CD14-positive monocyte (primary cell): ENCODE results near the gene LTBP1. TPM values are rescaled to one million over a fixed set of nuclear protein-coding genes. Genes with fewer than 3 reads are reported as not detected.

Experiments used
- DNase-seq, 3 donors: peaks; one replicate each; pipeline ENCODE4 v3.0.0-alpha.2; 2011 to 2022
- H2AFZ ChIP-seq: 2 replicates; pipeline ENCODE4 v1.6.0; 2012; ENCODE audit warnings: mild to moderate bottlenecking, low read depth, low read length, inconsistent platforms; ENCODE audit not compliant: insufficient read depth, poor library complexity, severe bottlenecking
- H3K27ac ChIP-seq, 2 donors: 1 replicate in 1 of 2; 2 replicates in 1 of 2; pipeline ENCODE4 v1.5.1; 2012 to 2013; ENCODE audit warnings: low read length in 2 of 2, control low read depth in 1 of 2, inconsistent platforms in 1 of 2, low read depth in 1 of 2, mild to moderate bottlenecking in 1 of 2
- H3K27me3 ChIP-seq, 2 donors: one replicate each; pipeline versions ENCODE4 v1.6.0 to v1.6.1; 2011 to 2013; ENCODE audit warnings: low read length in 2 of 2; ENCODE audit not compliant: control insufficient read depth in 2 of 2, insufficient read depth in 2 of 2
- H3K36me3 ChIP-seq, 2 donors: replicated peaks in 1 of 2; 1 replicate in 1 of 2; 2 replicates in 1 of 2; pipeline versions ENCODE4 v1.5.1 to v1.6.1; 2012 to 2013; ENCODE audit warnings: low read length in 2 of 2, control low read depth in 1 of 2, inconsistent platforms in 1 of 2, mild to moderate bottlenecking in 1 of 2; ENCODE audit not compliant: insufficient read depth in 2 of 2, control insufficient read depth in 1 of 2
- H3K4me1 ChIP-seq, 2 donors: 1 replicate in 1 of 2; 2 replicates in 1 of 2; pipeline versions ENCODE4 v1.5.1 to v1.6.1; 2012 to 2013; ENCODE audit warnings: low read length in 2 of 2, control low read depth in 1 of 2, inconsistent platforms in 1 of 2, mild to moderate bottlenecking in 1 of 2, moderate library complexity in 1 of 2; ENCODE audit not compliant: insufficient read depth in 2 of 2, control insufficient read depth in 1 of 2
- H3K4me2 ChIP-seq: replicated peaks from 2 replicates; pipeline ENCODE3; 2012; ENCODE audit warnings: low read length, moderate library complexity, mild to moderate bottlenecking; ENCODE audit not compliant: poor library complexity, severe bottlenecking; ENCODE audit errors: extremely low read depth
- H3K4me3 ChIP-seq, 3 experiments: fragments of 200-600 bp in 1 of 3; sonication (generic) in 1 of 3; replicated peaks in 1 of 3; 1 replicate in 2 of 3; 2 replicates in 1 of 3; pipeline ENCODE4 v1.5.1; 2011 to 2013; ENCODE audit warnings: low read length in 3 of 3, mild to moderate bottlenecking in 3 of 3, control low read depth in 2 of 3, low read depth in 2 of 3, inconsistent platforms in 1 of 3, moderate library complexity in 1 of 3
- H3K79me2 ChIP-seq: 2 replicates; pipeline ENCODE4 v1.6.0; 2012; ENCODE audit warnings: mild to moderate bottlenecking, control low read depth, inconsistent platforms, low read length, moderate library complexity; ENCODE audit not compliant: insufficient read depth
- H3K9ac ChIP-seq: 2 replicates; pipeline ENCODE4 v1.6.0; 2017; ENCODE audit warnings: low read length, mild to moderate bottlenecking; ENCODE audit not compliant: insufficient read depth, poor library complexity, severe bottlenecking
- H3K9me3 ChIP-seq, 2 donors: replicated peaks in 1 of 2; 1 replicate in 1 of 2; 2 replicates in 1 of 2; pipeline versions ENCODE4 v1.5.1 to v1.6.1; 2012 to 2013; ENCODE audit warnings: low read length in 2 of 2, control low read depth in 1 of 2; ENCODE audit not compliant: control insufficient read depth in 1 of 2, insufficient read depth in 1 of 2
- H4K20me1 ChIP-seq: 2 replicates; pipeline ENCODE4 v1.6.0; 2012; ENCODE audit warnings: mild to moderate bottlenecking, low read length, control low read depth, moderate library complexity; ENCODE audit not compliant: insufficient read depth
- H3K27ac Mint-ChIP-seq, 7 donors: one replicate each; pipeline ENCODE4 v1.8.0; 2020; ENCODE audit warnings: mild to moderate bottlenecking in 7 of 7, mixed read lengths in 7 of 7, moderate library complexity in 6 of 7, inconsistent platforms in 2 of 7
- H3K27me3 Mint-ChIP-seq, 3 donors: one replicate each; pipeline ENCODE4 v1.8.0; 2021 to 2022; ENCODE audit warnings: low read depth in 3 of 3, mild to moderate bottlenecking in 3 of 3, mixed read lengths in 3 of 3, moderate library complexity in 3 of 3, inconsistent platforms in 1 of 3
- H3K36me3 Mint-ChIP-seq, 2 donors: one replicate each; pipeline ENCODE4 v1.8.0; 2020; ENCODE audit warnings: mixed read lengths in 2 of 2, inconsistent platforms in 1 of 2, mild to moderate bottlenecking in 1 of 2
- H3K4me1 Mint-ChIP-seq: one replicate; pipeline ENCODE4 v1.8.0; 2020; ENCODE audit warnings: mild to moderate bottlenecking, mixed read lengths
- H3K4me3 Mint-ChIP-seq, 2 donors: one replicate each; pipeline ENCODE4 v1.8.0; 2020; ENCODE audit warnings: mild to moderate bottlenecking in 2 of 2, mixed read lengths in 2 of 2, moderate library complexity in 1 of 2
- H3K9me3 Mint-ChIP-seq, 7 donors: one replicate each; pipeline ENCODE4 v1.8.0; 2020 to 2022; ENCODE audit warnings: mixed read lengths in 7 of 7, mild to moderate bottlenecking in 6 of 7, moderate library complexity in 6 of 7, inconsistent platforms in 2 of 7
- WGBS: methylation state at CpG from one replicate; pipeline ENCODE4 v1.1.5; 2013; ENCODE audit warnings: missing lambda C conversion rate; ENCODE audit not compliant: insufficient coverage; 5-methylcytosine and 5-hydroxymethylcytosine counted together
- intact Hi-C, 2 donors: fragments of 100-400 bp; cut with micrococcal nuclease; formaldehyde crosslinking; loops; one replicate each; pipeline versions ENCODE4 v1.15.0 to v1.15.1; 2023
- polyA plus RNA-seq, 3 donors: library from polyadenylated mRNA; depleted of rRNA in 1 of 3; unstranded in 2 of 3; stranded (reverse) in 1 of 3; fragments of 300-500 nt in 2 of 3; fragments of >200 nt in 1 of 3; fragmentation: Illumina TruSeq in 2 of 3; gene quantifications; 1 replicate in 2 of 3; 2 replicates in 1 of 3; pipeline ENCODE4 v1.2.3, GENCODE V29; 2012 to 2021
- TF ChIP-seq, protein P1 (sequence below): fragments of 200-600 bp; IDR thresholded peaks from one replicate; pipeline ENCODE4 v1.8.0; 2022; ENCODE audit warnings: antibody characterized with exemption, mild to moderate bottlenecking

Gene LTBP1
- polyA plus RNA-seq, 3 donors = 0.18 to 0.24 TPM; not detected in 1

DNA sequence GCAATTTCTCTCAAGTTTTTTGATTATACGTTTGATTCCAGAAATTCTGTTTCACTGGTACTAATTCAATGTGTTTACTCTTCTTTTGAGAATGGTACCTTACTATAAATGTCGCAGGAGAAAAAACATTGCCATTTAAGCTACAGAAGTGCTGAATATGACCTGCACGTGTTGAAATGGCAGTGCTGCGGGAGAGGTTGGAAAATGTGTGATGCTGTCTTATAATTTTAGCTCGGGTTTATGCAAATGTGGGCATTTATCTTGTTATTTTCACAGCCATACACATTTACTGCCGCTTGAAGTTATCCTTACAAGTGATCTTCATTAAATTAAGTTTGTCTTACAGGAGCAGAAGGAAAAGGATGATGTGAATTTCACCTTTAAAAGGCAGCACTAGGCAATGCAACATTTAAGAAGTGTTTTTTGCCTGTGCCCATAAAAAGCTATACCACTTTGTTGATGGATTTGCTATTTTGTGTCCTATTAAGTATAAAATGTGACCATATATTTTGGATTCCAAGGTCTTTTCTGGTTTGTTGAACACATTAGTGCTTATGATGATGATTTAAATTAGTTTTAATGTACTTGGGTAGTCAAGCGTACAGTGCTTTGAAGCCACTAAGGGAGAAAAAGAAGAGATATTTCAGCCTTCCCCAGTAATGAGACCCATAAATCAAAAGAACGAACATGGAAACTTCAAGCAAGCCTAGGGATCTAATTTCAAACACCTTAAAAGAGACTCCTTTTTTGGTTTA, 112.1 kb downstream of the LTBP1 start:
- H3K27ac Mint-ChIP-seq = no peak overlapping the region
- H3K4me1 Mint-ChIP-seq = no peaks in the 10 kb centered on the region
- H3K27me3 Mint-ChIP-seq = peaks cover 0 to 3% (median 1%) of the 10 kb centered on the region in 3 donors
- H3K36me3 Mint-ChIP-seq = no peaks in the 10 kb centered on the region
- H3K27ac ChIP-seq = no peak overlapping the region
- H3K4me3 Mint-ChIP-seq = no peak overlapping the region
- H3K4me2 ChIP-seq = no peak overlapping the region
- H3K9ac ChIP-seq = no peak overlapping the region
- no peaks in the 10 kb centered on the region for H3K36me3 ChIP-seq
- peaks cover 5 to 15% (median 8%) of the 10 kb centered on the region in 7 donors for H3K9me3 Mint-ChIP-seq
- H4K20me1 ChIP-seq = no peaks in the 10 kb centered on the region
- no peak overlapping the region for H2AFZ ChIP-seq
- TF ChIP-seq, protein P1, sequence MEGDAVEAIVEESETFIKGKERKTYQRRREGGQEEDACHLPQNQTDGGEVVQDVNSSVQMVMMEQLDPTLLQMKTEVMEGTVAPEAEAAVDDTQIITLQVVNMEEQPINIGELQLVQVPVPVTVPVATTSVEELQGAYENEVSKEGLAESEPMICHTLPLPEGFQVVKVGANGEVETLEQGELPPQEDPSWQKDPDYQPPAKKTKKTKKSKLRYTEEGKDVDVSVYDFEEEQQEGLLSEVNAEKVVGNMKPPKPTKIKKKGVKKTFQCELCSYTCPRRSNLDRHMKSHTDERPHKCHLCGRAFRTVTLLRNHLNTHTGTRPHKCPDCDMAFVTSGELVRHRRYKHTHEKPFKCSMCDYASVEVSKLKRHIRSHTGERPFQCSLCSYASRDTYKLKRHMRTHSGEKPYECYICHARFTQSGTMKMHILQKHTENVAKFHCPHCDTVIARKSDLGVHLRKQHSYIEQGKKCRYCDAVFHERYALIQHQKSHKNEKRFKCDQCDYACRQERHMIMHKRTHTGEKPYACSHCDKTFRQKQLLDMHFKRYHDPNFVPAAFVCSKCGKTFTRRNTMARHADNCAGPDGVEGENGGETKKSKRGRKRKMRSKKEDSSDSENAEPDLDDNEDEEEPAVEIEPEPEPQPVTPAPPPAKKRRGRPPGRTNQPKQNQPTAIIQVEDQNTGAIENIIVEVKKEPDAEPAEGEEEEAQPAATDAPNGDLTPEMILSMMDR = no peak
- no peaks in the 10 kb centered on the region for H3K4me1 ChIP-seq
- no peaks in the 10 kb centered on the region for H3K27me3 ChIP-seq
- no peak overlapping the region for H3K4me3 ChIP-seq
- no peaks in the 10 kb centered on the region for H3K79me2 ChIP-seq
- WGBS = no CpG with 5 or more reads among the region's 8 CpGs
- no peak for DNase-seq
- intact Hi-C loops = no loop called here
- peaks cover 0 to 10% of the 10 kb centered on the region in 2 donors for H3K9me3 ChIP-seq

DNA sequence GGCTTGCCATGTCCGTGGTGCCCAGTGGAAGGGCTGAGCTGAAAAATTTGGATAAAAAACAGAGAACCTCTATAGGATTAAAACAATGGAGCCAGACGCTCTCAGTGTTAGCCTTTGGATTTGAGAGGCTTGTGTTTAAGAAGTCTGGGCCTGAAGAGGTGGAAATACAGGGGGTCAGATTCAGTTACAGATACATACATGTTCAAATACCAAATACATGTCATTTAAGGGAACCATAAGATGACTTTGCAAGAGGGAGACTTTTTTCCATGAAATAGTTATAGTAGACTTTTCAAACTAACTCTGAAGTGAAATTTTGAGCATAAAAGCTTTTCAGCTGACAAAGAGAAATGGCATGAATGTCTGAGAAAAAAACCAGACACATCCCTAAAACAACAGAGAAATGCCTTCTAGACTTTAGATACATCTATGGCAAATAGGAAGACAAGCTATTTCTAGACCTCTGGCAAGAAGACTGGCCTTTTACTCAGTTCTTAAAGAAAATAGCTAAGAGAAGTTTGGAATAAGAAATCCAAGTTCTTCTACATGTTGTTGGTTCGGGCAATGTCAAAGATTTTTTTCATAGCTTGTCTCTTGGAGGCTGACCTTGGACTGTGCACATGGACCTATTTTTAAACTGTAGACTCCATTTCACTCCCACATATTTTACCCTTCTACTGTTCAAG, 112.9 kb downstream of the LTBP1 start:
- Mint-ChIP-seq H3K27me3 (peaks cover 0 to 3% (median 1%) of the 10 kb centered on the region in 3 donors), H3K4me3 (no peak overlapping the region), H3K4me1 (no peaks in the 10 kb centered on the region), H3K9me3 (peaks cover 5 to 15% (median 8%) of the 10 kb centered on the region in 7 donors), H3K27ac (no peak overlapping the region), H3K36me3 (no peaks in the 10 kb centered on the region)
- intact Hi-C loops = no loop called here
- H3K9me3 ChIP-seq = peaks cover 0 to 10% of the 10 kb centered on the region in 2 donors
- H3K79me2 ChIP-seq = no peaks in the 10 kb centered on the region
- no peaks in the 10 kb centered on the region for H3K27me3 ChIP-seq
- TF ChIP-seq, protein P1 = no peak
- no peaks in the 10 kb centered on the region for H3K36me3 ChIP-seq
- no peaks in the 10 kb centered on the region for H4K20me1 ChIP-seq
- WGBS = 100% methylated on average over 1 of the region's 3 CpGs
- H2AFZ ChIP-seq = no peak overlapping the region
- H3K4me1 ChIP-seq = no peaks in the 10 kb centered on the region
- H3K27ac ChIP-seq = no peak overlapping the region
- H3K9ac ChIP-seq = no peak overlapping the region
- H3K4me2 ChIP-seq = no peak overlapping the region
- no peak overlapping the region for H3K4me3 ChIP-seq
- DNase-seq = no peak
